Superior temporal gyrus (tissue), 1 donor: ENCODE measurements around the gene PRSS22.

Experiments
- DNase-seq: peaks from one replicate; pipeline ENCODE4 v3.0.0-alpha.2; 2016; ENCODE audit errors: extremely low spot score

PRSS22 gene

GRCh38 chr16:2816751-2817339 lies 41.1 kb downstream of the PRSS22 start, which contains the start of gene PRSS21:
Gene PRSS21 (plus strand): TSS chr16:2817237. CDS start chr16:2817269, 32 bp downstream.
- no peak for DNase-seq

DNA sequence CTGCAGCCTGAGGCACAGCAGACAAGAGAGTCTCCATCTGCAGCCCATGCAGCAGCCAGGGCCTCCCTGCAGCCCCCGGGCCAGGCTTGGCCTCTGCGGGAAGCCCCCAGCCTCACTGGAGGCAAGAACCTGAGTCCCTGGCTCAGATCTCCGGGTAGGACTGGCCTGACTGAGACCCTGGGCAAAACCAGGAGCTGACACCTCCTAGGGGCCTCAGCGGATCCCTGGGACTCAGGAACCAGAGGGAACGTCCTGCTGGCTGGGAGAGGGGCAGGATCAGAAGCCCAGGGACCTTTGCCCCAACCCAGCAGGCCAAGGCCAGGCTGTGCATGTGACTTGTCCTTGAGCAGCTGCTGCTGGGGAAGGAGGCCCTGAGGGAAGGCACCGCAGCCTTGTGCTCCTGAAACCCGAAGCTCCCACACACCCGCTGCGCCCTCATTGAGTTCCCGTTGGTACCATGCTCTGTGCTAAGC lies 42.6 kb downstream of the PRSS22 start:
- no peak for DNase-seq

- DNase-seq: no peak
Observed at GRCh38 chr16:2814551-2815298, 43.2 kb downstream of the PRSS22 start.

- peak; percentile 38 for DNase-seq
Observed at GRCh38 chr16:2813771-2814221, 44.2 kb downstream of the PRSS22 start.

DNA sequence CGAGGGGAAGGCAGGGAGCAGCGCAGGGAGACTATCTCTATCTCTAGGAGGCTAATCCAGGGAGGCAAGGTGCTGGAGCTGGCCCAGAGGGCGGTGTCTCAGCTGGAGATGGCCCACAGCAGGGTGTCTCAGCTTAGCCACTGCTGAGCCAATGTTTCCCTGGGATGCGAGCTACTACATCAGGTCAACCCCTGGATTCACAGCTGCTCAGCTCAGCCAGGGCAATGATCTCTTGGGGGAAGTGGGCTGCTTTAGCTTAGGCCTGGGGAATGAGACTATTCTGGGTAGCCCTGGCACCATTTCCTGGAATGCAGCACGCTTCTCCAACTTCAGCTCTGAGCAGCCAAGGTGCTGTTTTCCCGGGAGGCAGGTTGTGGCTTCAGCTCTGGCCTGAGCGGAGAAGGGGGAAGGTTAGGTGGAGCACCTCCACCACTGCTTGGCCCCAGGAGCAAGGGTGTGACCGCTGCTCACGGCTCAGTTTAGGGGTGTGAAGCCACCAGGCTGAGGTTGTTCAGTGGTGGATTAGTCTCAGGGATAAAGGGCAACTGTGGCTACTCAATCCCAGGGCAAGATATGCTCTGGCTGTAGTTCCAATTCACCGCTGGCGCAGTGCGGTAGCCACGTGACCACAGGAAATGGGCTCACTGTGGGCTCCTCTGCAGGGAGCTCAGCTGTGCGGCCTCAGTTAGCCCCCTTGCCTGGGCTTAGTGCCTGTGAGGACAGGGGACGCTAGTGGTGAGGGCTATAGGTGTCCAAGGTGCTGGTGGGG lies 46.1 kb downstream of the PRSS22 start:
- no peak for DNase-seq

DNA sequence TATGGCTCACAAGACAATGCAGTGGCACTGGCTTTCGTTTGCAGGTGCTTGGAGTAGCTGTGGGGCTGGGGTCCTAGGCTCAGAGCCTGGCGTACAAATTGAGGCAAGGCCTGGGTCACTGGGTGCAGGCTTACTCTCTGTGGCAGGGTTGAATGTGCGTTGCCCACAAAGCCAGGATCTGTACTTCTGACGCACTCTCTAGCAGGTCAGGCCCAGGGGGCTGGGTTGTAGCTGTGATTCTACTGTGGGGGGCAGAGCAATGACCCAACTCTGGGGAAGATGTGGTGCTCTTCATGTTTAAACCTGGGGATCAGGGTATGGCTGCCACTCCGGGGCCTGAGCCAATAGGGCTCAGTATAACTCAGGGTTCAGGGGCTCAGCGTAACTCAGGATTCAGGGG lies 47.3 kb downstream of the PRSS22 start:
- no peak for DNase-seq

GRCh38 chr16:2809149-2809760 lies 48.7 kb downstream of the PRSS22 start:
- no peak for DNase-seq

GRCh38 chr16:2808181-2808580 lies 49.8 kb downstream of the PRSS22 start:
- DNase-seq: no peak

GRCh38 chr16:2806286-2806685 lies 51.7 kb downstream of the PRSS22 start:
- DNase-seq: no peak

GRCh38 chr16:2804728-2805127 lies 53.2 kb downstream of the PRSS22 start:
- no peak for DNase-seq

DNA sequence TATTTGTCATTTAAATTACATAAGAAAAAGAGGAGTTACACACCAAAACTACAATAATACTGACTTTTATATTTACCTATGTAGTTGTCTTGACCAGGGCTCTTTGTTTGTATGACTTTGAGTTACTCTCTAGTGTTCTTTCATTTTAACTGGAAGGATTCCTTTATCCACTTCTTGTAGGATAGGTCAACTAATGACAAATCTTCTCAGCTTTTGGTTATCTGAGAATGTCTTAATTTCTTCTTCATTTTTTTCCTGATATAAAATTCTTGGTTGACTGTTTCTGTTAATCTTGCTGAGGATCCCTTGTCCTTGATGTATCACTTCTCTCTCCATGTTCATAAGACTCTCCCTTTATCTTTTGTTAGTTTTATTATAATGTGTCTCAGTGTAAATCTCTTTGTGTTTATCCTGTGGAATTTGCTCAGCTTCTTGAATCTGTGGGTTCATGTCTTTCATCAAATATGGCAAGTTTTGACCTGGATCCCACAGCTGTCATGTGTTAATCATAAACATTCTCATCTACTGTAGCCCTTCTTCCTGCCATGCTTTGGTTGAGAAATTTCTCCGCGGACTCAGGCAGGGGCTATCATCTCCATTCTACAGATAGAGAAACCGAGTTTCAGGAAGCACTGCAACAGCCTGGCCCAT lies 54.3 kb downstream of the PRSS22 start:
- no peak for DNase-seq
